GM21576 (cell line): ENCODE results near the gene CCER1.

Source experiments
- ATAC-seq: cut with Tn5 transposase; IDR thresholded peaks from one replicate; pipeline ENCODE4 v1.9.1; 2021; ENCODE audit warnings: mild to moderate bottlenecking, moderate library complexity; ENCODE audit not compliant: unreplicated experiment

The CCER1 gene

GRCh38 chr12:90922145-90922627 lies 32.8 kb downstream of the CCER1 start:
- no peak for ATAC-seq

- no peak for ATAC-seq
These were observed 33.4 kb downstream of the CCER1 start for GRCh38 chr12:90921536-90921935.

GRCh38 chr12:90920222-90920621 lies 34.8 kb downstream of the CCER1 start:
- ATAC-seq: no peak

- ATAC-seq: no peak
These were observed 37.5 kb downstream of the CCER1 start for GRCh38 chr12:90917431-90917830.

- no peak for ATAC-seq
These were observed 38.5 kb downstream of the CCER1 start for GRCh38 chr12:90916516-90916915.

GRCh38 chr12:90915353-90915752 lies 39.6 kb downstream of the CCER1 start:
- ATAC-seq: no peak

- ATAC-seq: no peak
These were observed 44.0 kb downstream of the CCER1 start for GRCh38 chr12:90910958-90911357.

- ATAC-seq: no peak
These were observed 45.8 kb downstream of the CCER1 start for GRCh38 chr12:90909069-90909770.

GRCh38 chr12:90908465-90908864 lies 46.5 kb downstream of the CCER1 start:
- no peak for ATAC-seq

GRCh38 chr12:90905691-90906370 lies 49.1 kb downstream of the CCER1 start:
- ATAC-seq: no peak

GRCh38 chr12:90902596-90902995 lies 52.4 kb downstream of the CCER1 start:
- ATAC-seq: no peak
